Measurements from ENCODE around the gene KRT78.

Gene KRT78

DNA sequence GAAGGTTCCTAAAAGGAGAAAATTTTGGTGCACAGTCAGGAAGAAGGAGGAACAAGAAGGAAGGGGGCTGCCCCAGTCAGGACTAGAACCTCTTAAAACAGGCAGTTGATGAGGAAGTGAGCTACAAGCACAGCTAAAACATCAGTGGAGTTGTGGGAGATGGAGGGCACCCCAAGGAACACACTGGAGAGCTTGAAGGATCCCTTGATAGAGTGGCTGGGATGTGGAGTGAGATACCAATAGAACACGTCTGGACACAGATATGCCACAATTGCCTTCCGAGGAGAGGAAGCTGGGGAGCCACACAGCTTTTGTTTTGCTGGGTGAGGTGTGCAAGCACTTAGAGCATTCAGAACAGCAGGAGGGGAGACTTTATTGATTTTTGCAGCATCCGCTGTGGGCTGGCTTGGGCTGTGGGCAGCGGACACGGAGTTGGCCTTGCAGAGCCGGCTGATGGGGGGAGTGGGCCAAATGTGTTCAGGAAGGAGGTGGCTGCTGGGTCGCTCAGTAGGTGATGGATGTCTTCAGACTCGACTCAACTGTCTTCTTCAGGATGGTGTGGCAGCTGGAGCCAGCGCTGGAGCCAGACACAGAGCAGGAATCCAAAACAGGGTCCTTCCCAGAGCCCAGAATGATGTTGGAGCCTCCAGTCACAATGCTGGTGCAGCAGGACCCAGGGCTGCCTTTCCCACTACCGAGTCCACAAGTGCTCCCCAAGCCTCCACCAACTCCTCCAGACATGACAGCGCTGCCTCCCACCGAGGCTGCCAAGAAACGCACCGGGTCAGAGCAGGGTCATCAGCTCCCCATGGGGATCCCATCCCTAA, 10.0 kb downstream of the KRT78 start:
- no peak for DNase-seq (ENCODE audit: low read depth, low spot score)

DNA sequence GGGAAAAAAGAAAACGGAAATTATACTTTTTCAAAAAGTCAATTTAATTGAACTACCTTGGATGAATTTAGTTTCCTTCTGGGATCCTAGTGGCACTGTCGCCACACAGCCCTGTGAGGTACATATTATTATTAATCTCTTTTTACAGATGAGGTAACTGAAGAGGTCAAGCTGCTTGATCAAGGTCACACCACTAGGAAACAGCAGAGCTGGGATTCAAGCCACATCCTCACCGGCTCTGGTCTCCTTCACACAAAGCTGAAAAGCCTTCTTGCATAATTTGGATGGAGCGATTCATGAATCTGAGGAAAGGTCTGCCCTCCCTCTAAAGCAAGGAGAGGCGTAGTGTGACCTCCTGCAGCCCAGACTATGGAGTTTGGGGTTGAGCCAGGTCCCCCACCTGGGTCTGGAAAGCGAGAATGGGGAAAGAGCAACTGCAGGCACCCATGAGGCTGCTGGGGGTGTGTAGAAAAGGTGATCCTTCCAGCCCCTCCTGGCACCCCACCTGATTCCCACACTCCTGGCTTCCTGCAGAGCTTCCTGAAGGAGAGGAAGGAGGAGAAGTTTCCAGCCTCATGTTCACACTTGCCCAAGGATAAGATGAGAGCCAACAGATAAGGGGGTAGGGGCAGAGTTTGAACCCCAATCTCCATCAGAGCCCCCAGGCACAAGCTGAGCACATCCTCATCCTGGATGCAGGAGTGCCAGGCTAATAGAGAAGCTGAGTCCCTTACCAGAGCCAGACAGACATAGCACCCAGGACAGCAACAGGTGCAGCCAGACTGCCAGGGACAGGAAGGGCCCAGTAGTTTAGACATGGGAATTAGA, 10.8 kb downstream of the KRT78 start:
- DNase-seq (ENCODE audit: low read depth, low spot score): no peak

DNA sequence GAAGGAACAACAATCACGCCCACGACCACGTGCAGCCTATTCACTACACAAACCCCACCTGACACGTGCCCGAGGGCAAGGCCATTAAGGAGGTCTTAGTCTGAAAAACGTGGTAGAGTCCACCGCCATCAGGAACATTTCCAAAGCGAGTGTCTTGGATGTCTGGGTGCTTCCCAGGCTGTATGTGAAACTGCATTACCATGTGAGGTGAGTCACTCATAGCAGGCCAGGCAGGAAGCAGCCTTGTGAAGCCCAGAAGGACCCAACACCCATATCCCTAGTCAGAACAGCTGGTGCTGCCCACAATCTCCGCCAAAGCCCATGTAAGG, 11.4 kb downstream of the KRT78 start:
- DNase-seq (ENCODE audit: low read depth, low spot score): no peak

DNA sequence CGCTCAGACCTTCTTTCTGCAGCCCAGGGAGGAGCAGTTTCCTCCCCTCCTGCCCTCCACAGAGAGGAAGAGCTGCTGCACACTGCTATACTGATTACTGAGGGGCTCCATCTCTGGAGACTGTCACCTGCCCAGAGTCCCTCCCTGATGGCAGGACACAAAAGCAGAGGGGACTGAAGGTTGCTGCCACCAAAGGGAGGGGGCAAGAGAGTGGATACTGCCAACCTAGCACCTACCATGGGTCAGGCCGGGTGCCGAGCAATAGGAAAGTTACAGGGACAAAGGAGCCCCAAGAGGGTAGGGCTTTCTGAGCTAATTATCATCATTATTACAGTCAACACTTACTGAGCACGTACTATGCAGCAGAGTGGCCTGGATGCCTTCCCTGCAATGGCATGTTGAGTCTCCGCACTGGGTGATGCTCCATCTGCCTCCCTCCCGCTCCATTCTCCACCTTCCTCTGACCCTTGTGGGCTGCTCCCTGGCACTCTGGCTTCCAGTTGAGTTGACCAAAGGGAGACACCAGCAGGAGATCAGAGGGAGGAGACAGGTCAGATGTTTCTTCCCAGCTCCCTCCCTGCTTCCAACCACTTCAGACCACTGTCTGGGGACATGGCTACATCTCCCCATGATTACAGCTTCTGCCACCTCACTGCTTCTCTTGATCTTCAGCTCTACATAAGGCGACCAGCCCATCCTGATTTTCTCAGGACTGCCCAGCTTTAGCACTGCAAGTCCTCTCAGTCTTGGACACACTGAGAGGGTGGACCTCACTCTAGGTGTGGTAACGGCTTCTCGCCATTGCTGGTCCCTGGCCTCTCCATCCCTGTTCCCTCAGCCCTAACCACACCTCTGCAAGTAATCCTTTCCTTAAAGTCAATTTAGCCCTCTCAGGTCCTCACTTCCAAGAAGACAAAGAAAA, 12.0 kb downstream of the KRT78 start:
- no peak for DNase-seq (ENCODE audit: low read depth, low spot score)

DNA sequence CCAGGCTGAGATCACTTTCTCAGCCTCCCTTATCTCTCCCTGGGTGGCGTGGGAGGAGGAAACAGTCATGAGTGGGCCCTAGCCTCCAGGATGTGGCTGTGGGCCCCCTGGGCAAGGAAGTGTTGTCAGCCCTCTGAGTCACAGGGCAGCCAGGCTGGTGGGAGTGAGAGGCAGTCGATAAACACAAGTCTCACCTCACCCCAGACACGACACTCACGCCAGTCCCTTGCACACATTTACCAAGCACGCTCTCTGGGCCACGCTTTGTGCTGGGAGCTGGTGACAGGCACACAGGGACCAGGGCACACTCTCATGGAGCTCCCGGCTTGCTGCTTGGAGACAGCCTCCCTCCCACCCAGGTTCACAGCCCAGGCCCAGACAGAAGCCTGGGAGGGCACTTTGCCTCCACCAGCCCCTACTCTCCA, 12.7 kb downstream of the KRT78 start:
- peak; percentile 62 for DNase-seq (ENCODE audit: low read depth, low spot score)

DNA sequence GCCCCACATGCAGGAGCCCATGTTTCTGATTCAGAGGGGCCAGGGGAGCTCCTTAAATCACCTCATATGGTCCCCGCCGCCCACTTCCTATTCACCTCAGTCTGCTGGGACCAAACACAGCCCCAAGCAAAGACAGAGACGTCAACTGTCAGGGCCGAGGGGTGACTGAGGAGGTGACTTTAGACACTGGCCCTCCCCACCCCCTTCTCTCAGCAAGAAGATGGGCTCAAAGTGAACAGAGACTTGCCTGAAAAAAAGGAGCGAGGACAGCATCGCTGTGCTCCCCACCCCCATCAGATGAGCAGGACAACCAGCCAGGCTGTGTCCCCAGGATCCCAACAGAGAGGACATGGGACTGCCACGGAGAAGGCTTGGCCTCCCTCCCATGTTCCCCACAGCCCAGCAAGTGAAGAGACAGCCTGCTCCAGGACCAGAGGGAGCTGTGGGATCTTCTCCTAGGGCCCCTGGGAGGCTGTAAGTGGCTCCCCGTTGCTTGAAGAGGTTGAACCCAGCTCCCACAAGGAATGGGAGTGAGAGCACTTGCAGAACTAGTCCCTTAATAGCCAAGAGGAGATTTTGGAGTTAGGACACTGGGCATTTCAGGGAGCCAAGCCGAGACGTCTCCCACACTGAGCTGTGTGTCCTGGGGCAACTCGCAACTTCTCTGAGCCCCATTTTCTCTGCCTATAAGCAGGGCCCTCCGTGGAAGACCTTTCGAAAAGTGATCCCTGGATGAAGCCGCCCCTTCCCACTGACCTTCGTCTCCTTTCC, 13.3 kb downstream of the KRT78 start:
- no peak for DNase-seq (ENCODE audit: low read depth, low spot score)

DNA sequence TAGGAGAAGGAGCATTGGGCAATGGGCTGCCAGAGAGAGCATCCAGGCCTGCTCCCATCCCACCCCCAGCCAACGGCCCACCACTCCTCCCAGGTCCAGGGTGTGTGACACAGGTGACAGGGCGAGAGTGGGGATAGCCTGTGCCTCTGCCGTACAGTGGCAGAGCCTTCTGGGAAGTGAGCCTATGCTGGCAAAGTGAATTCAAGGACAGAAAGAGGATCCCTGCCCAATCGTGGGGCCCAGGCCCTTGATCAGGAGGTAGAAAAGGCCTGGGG, 14.1 kb downstream of the KRT78 start:
- no peak for DNase-seq (ENCODE audit: low read depth, low spot score)

DNA sequence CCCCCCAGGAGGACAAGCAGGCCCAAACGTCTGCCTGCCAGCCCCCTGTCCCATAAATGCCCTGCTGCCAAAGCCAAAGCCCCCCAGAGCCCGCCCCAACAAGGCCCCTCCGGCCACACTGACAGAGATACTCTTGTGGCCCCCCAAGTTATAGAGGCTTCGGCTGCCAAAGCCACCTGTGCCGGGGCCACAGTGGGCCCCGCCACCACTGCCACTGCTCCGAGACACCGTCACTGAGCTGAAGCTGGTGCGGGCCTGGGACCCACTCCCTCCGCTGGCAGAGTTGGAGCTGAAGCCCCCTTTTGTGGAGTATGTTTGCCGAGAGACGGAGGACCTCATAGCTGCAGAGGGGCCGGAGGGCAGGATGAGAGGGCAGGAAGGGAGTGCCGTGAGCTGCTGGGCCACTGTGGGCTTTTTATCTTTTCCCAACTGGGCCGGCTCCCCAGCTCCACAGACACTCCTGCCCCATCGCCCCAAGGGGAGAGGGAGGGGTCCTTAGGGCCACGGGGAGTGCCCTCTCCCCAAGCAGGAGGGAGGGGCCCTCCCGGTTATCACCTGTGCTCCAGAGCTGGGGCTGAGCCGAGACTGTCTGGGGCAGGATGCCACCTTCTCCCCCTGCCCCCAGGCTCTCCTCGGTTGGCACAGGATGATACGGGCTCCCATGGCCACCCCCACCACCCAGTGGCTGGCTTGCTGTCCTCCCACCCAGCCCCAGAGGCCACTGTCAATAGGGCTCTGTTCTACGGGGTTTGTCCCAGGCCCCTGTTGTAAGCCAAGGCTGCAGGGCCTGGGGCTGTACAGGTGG, 14.7 kb downstream of the KRT78 start, which contains the start of gene KRT79:
KRT79 (minus strand) TSS at position 390 of the 805 bp plus-strand sequence; CDS start at position 339, 51 bp downstream.
- no peak for DNase-seq (ENCODE audit: low read depth, low spot score)

DNA sequence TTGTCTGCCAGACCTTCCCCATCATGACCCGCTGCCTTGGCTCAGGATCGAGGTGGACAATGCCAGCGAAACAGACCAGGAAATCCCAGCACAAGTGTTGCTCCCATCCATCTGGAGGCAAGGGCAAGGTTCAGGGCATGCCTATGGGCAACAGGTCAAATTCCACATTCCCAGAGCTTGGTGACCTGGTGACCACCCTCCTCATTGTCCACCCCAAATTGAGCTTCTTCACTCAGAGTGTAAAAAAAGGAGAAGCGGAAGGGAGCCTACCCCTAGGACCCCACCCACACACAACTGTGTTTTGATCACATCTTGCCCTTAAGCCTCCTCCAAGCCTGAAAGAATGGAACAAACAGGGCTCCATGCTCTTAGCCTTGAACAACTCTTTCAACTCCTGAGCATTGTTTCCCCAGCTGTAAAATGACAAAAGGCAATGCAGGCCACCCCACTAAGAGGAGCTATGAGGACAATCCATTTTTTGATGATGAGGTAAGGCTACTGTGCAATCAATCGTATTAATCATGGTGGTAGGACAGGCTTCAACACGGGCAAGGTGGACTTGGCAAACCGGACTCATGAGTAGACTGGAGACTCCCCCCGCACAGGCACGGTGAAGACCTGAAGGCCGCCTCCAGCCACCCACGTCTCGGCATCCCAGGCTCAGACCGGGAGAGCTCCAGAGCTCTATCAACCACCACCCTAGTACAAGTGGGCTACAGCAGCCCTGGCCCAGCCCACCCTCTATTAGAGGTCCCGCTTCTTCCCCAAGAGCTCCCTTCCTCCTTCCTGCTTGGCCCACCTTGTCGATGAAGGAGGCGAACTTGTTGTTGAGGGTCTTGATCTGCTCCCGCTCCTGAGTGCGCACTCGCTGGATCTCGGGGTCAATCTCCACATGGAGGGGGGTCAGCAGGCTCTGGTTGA, 15.5 kb downstream of the KRT78 start:
- no peak for DNase-seq (ENCODE audit: low read depth, low spot score)

DNA sequence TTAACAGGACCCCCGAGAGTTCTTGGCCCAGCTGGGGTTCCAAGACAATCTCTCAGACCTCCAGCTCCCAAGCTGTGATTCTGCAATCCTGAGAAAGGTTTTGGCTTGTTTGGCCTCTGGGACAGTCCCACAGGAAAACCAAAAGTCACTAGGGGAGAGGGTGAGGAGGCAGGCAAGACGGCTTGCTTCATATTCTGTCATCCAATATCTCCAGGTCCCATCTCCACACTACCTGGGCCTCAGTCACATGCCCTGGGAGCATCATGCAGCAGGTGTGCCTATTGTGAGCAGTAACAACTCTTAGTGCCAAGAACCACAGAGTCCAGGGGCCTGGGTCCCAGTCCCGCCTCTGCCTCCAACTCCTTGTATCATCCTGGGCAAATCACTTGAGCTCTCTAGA, 16.3 kb downstream of the KRT78 start:
- DNase-seq (ENCODE audit: low read depth, low spot score): no peak

DNA sequence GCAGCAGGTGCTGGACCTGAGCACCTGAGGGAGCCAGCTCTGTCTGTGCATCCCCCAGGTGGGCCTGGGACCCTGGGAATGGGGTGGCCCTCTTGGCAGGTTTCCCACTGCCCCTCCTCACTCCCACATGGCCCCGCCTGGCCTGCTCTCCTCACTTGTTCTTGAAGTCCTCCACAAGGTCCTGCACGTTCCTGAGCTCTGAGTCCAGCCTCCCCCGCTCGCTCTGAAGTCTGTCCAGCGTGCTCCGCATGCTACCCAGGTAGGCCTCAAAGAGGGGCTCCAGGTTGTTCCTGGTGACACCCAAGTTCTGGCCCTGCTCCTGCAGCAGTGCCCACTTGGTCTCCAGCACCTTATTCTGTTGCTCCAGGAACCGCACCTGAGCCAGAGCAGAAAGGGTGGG, 17.5 kb downstream of the KRT78 start:
- DNase-seq (ENCODE audit: low read depth, low spot score): no peak

DNA sequence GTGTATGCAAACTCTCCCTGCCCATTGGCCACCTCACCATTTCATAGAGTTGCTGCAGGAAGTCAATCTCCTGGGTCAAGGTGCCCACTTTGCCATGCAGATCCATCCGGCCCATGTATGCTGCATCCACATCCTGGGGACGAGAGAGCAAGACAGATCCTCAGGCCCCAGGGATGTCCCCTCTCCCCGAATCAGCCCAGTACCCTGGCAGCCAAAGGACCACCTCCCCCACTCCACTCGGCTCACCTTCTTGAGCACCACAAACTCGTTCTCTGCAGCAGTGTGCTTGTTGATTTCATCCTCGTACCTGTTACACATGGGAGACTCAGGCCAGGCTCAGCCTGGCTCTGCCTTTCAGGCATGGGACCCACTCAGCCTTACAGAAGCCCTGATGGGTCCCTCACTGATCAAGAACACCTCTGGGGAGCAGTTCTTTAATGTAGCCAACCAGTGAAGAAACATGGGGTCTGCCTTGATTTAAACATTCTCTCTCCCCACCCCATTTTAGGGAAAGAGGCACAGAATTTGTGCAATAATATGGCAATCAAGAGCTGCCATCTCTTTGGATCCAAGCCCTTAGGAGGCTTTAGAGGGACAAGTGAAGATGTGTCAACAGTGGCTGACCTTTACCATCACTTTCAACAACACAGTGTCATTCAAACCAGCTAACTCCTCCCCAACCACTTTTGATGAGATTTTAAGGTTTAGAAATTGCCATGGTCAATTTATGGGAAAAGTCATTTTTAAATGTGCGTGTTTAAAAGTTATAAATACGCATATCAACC, 18.6 kb downstream of the KRT78 start:
- DNase-seq (ENCODE audit: low read depth, low spot score): no peak

DNA sequence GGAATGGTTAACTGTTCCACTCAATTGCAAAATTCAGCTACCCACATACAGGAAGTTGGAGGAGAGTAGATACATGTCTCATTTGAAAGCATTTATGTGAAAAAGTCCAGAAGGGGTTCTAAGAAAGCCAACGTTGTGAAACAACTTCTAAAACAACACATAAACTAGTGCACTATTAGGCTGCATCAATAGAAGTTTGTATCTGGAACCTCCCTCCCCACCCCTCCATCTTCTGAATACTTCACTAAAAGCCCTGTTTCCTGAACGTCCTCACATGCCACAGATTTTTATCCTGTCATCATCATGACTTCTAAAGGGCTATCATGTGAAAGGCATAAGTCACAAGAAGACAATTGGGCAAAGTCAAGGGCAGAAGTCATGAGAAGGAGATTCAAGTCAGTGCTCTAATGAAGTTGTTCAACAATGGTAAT, 20.2 kb downstream of the KRT78 start:
- DNase-seq (ENCODE audit: low read depth, low spot score): no peak

DNA sequence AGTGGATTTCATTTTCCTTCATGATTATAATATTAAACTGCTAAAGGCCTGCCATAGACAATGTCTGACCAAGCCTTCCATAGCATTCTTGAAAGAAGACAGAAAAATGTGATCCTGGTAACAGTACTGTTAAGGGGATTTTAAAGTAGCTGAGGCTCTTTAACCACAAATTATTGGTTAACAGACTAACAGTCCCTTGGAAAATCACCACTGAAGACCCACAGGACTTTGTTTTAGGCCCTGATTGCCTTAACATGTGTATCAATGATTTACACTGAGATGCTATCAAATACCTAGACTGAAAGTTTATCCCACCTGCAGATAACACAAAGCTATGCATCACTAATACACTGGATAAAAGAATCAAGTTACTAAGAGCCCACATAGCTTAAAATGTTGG, 20.6 kb downstream of the KRT78 start:
- no peak for DNase-seq (ENCODE audit: low read depth, low spot score)

DNA sequence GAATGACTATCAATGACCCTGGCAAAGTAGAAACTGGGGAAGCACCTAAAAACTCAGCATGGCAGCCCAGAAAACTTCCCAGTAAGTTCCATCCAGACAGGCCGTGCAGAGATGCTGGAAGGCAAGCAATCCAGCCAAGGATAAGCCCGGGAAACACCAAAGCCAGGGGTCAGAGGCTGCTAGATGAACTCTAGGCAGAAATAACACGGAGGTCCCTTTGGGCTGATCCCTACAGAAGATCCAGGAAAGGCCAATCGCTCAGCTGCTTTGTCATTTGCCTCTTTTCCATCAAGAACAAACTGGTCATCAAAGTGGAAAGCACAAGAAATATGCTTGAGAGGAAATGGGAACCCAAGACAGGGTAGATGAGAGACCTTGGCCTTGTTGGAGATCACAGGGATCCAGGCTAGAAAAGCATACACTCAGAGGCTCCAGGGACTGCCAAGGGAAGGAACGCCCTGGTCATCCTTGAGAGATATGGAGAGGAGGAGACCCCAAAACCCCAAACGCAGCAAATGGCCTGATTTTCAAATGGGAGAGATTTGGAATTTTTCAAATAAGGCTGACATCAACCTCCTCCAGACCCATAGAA, 21.2 kb downstream of the KRT78 start:
- DNase-seq (ENCODE audit: low read depth, low spot score): no peak

DNA sequence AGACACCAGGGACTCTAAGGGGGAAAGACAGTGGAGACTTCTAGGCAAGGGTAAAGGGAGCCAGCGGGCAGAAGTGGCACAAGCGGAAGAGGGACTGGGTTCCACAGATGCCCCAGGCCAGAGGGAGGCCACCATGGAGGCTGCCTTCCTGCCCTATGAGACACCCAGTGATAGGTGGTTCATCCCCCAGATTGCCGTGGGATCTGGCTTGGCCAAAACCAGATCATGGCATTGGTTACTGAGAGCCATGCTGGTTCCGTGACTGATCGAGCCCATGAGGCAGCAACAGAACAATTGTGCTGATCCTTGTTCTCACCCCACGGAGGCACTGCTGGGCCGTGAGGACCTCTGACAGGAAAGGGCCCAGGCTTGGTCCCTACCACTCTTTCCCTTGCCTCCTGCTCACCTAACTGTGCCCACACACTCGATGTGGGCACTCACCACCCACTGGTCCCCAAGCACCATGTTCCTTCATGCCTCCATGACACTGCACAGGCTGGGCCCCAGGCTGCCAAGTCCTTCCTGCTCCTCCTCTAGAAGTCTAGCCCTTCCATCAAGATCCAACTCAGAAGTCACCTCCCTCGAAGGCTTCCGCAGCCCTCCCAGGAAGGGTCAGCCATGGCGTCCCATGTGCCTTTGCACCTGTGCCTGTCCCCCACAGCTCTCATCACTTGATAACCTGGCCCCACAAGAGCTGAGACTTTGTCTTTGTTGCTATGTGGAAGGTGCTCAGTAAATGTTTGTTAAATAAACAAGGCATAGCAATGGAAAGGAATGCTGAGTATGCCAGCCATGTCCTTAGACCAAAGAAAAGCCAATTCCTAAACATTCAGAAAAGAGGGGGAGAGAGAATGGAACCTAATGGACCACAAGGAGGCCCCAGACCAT, 21.9 kb downstream of the KRT78 start:
- DNase-seq (ENCODE audit: low read depth, low spot score): no peak

DNA sequence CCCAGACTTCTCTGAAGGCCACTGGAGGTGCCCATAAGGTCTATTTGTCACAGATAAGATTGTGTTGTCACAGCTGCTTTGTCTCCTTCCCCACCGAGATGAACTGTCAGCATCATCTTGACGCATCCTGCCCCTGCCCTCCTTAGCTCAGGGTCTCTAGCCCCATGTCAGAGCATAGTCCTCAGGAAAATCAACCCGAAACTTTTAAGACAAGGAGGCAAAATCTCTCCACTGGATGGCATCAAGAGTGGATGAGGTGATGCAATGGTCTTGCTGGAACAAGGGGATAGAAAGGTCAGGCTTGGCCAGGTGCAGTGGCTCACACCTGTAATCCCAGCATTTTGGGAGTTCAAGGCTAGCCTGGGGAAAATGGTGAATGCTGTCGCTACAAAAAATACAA, 22.8 kb downstream of the KRT78 start:
- no peak for DNase-seq (ENCODE audit: low read depth, low spot score)

Measured in activated naive CD8-positive, alpha-beta T cell treated with anti-CD3 and anti-CD28 coated beads, Interleukin-2, amount 50 U/mL, for 16 hours (primary cell).